ENCODE data around the gene RUFY4.

Gene RUFY4

DNA sequence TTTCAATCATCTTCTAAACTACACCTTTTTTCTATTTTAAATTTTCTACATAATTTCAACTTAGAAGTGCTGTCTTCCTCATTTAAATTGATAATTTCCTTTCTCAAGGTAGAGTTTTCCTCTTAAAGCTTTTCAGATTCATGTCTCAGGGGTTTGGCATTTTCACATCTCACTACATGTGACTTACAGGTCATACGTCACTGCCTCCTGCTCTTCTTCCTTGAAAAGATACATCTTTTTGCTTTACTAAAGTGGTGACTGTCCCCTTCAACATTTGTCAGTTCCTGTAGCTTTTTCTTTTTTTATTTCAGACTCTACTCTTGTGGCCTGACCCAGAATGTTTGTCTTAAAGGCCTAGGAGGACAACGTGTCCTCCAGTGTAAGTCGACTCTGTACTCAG is 17.1 kb upstream of the RUFY4 start:
- DNase-seq (ENCODE audit: low read depth, low spot score), result no peak

GRCh38 chr2:218059289-218059688 is 9.8 kb upstream of the RUFY4 start:
- H3K4me3 ChIP-seq (ENCODE audit: low read length), result no peak overlapping the region
- no peak for DNase-seq (ENCODE audit: low read depth, low spot score)

More for the DNA sequence above, 17.1 kb upstream of the RUFY4 start:
- H3K4me3 ChIP-seq (ENCODE audit: low read length), result no peak overlapping the region

GRCh38 chr2:218060118-218060517 is 8.9 kb upstream of the RUFY4 start:
- no peak for DNase-seq (ENCODE audit: low read depth, low spot score)
- H3K4me3 ChIP-seq (ENCODE audit: low read length), result no peak overlapping the region

GRCh38 chr2:218060950-218061660 is 7.9 kb upstream of the RUFY4 start:
- no peak overlapping the region for H3K4me3 ChIP-seq (ENCODE audit: low read length)
- no peak for DNase-seq (ENCODE audit: low read depth, low spot score)

- H3K4me3 ChIP-seq (ENCODE audit: low read length), result no peak overlapping the region
- no peak for DNase-seq (ENCODE audit: low read depth, low spot score)
Observed at GRCh38 chr2:218063486-218063885, 5.6 kb upstream of the RUFY4 start.

DNA sequence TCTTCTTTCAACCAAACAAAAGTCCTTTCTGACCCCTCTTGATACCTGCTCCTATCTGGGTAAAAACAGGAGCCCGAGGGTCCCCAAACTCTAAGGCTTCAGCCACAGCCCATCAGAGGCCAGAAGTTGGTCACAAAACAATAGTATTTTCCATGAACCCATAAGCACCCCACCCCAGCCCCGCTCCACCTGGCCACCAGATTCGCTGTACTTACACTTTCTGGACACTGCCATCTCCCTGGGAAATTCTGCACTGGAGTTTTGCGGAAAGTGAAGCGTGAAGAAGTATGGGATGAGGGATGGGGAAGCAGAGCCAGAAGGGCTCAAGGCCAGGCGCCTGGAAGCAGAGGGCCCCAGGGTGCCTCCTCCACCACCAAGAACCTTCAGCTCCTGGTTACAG is 5.2 kb upstream of the RUFY4 start:
- no peak overlapping the region for H3K4me3 ChIP-seq (ENCODE audit: low read length)
- no peak for DNase-seq (ENCODE audit: low read depth, low spot score)

- DNase-seq (ENCODE audit: low read depth, low spot score), result no peak
- no peak overlapping the region for H3K4me3 ChIP-seq (ENCODE audit: low read length)
Observed at GRCh38 chr2:218065239-218066006, 3.6 kb upstream of the RUFY4 start.

GRCh38 chr2:218066926-218067515 is 2.0 kb upstream of the RUFY4 start:
- no peak overlapping the region for H3K4me3 ChIP-seq (ENCODE audit: low read length)
- DNase-seq (ENCODE audit: low read depth, low spot score), result no peak

DNA sequence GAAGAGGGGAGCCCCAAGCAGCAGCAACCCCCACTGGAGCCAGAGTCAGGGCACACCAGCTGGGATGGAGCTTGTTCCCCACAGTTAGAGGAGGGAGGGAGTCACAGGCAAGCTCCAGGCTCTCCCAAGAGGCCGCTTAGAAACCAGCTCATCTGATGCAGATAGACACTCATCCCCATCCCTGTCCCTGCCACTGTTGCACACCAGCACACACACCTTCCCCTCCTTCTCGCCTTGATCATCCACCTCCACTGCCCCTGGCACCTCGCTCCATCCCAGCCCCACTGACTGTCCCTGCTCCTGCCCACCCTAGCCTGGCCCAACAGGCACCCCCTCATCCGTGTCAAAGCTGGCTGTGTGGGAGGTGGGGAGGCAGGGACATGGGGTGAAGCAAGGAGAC is 1.5 kb upstream of the RUFY4 start:
- H3K4me3 ChIP-seq (ENCODE audit: low read length), result no peak overlapping the region
- DNase-seq (ENCODE audit: low read depth, low spot score), result no peak

GRCh38 chr2:218069606-218070300 is 700 bp downstream of the RUFY4 start:
- DNase-seq (ENCODE audit: low read depth, low spot score), result no peak
- no peak overlapping the region for H3K4me3 ChIP-seq (ENCODE audit: low read length)

- DNase-seq (ENCODE audit: low read depth, low spot score), result no peak
- no peak overlapping the region for H3K4me3 ChIP-seq (ENCODE audit: low read length)
Observed at GRCh38 chr2:218070587-218070986, 1.5 kb downstream of the RUFY4 start.

DNA sequence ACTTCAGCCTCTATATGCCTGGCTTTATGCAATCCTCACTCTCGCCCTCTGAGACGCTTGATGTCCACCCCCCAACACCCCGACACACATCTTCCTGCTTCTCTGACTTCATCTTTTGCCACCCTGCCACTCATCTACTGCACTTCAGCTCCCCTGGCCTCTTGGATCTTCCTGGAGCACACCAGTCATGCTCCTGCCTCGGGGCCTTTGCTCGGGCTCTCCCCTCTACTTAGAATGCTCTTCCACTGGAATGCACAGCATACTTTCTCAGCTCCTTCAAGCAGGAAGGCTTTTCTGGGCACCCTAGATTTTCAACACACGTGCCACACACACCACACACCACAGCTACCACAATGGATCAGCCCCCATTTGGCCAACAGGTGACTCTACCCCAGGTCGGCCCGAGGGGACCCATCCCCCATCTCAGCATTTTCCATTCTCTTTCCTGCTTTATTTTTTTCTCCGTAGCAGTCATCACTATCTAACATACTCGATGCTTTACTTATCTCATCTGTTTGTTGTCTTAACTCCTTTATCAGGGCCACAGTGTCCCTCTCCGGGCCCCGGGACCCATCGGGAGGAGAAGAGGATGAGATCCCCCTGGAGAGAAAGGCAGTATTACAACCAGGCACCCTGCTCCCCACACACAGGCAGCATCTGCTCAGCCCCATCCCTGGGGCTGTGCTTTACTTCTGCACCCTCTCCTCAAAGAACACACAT is 2.3 kb downstream of the RUFY4 start:
- H3K4me3 ChIP-seq (ENCODE audit: low read length), result no peak overlapping the region

GRCh38 chr2:218072002-218072401 is 2.9 kb downstream of the RUFY4 start:
- no peak overlapping the region for H3K4me3 ChIP-seq (ENCODE audit: low read length)
- DNase-seq (ENCODE audit: low read depth, low spot score), result no peak

More for the DNA sequence above, 2.3 kb downstream of the RUFY4 start:
- no peak for DNase-seq (ENCODE audit: low read depth, low spot score)

GRCh38 chr2:218072478-218073024 is 3.5 kb downstream of the RUFY4 start:
- H3K4me3 ChIP-seq (ENCODE audit: low read length), result no peak overlapping the region
- DNase-seq (ENCODE audit: low read depth, low spot score), result no peak

DNA sequence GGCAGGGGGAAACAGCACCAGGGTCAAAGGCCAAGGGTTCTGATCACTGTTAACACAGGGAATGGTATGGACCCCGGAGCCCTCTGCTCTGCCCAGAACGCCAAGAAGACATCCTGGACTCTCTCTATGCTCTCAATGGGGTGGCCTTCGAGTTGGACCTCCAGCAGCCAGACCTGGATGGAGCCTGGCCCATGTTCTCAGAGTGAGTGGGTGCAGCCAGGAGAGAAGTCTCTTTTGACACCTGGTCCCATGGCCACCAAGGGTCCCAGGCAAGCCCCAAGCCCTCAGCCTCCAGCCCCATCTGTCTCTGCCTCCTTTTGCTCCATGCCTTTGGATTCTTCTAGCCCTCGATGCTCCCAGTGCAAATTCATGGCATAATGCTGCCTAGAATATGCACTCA is 4.1 kb downstream of the RUFY4 start:
- DNase-seq (ENCODE audit: low read depth, low spot score), result no peak

GRCh38 chr2:218074031-218074430 is 5.0 kb downstream of the RUFY4 start:
- no peak overlapping the region for H3K4me3 ChIP-seq (ENCODE audit: low read length)
- DNase-seq (ENCODE audit: low read depth, low spot score), result no peak

More for the DNA sequence above, 4.1 kb downstream of the RUFY4 start:
- H3K4me3 ChIP-seq (ENCODE audit: low read length), result no peak overlapping the region

DNA sequence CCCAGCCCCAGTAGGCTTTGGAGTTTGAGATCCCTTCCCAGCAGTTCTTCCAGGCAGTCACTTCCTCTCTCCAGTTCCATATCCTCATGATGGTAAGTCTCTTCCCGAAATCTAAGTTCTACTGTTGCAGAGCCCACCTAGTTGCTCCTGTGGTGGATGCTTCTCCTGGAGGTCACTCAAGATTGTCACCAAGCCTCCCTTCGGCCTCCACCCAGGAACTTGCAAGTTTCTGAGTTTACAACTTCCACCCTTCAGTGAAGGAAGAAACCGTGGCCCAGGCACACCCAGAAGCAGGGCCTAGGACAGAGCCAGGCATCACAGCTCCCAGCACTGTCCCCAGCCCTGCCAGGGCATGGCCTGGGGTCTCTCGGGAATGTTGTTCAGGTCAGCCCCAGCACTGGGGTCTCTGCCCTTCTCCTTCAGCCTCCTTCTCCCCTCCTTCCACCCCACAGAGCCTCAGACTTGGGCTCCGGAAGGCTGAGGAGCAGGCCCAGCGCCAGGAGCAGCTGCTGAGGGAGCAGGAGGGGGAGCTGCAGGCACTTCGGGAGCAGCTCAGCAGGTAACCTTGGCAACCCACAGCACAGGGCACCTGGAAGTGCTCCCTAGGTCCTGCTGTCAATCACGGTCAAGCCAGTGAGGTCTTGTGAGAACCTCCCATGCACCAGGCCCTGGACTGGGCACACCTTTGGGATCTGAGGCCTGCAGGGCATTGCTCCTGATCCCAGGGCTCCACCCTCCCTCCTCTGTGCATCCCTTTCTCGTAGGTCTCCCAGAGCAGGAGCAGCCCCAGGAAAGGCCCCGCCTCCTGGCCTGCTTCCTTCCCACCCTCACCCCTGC is 7.1 kb downstream of the RUFY4 start:
- no peak overlapping the region for H3K4me3 ChIP-seq (ENCODE audit: low read length)
- DNase-seq (ENCODE audit: low read depth, low spot score), result no peak
